C4-2B (cell line): ENCODE results near the gene RTEL1.

Experiments used
- ZFX ChIP-seq: fragments of 450-650 bp; IDR thresholded peaks from 2 replicates; pipeline ENCODE4 v1.6.1; 2017
- TF ChIP-seq, protein P1 (sequence below): fragments of 450-650 bp; conservative IDR thresholded peaks from 2 replicates; pipeline ENCODE4 v1.5.1; 2017; ENCODE audit warnings: mild to moderate bottlenecking

DNA sequence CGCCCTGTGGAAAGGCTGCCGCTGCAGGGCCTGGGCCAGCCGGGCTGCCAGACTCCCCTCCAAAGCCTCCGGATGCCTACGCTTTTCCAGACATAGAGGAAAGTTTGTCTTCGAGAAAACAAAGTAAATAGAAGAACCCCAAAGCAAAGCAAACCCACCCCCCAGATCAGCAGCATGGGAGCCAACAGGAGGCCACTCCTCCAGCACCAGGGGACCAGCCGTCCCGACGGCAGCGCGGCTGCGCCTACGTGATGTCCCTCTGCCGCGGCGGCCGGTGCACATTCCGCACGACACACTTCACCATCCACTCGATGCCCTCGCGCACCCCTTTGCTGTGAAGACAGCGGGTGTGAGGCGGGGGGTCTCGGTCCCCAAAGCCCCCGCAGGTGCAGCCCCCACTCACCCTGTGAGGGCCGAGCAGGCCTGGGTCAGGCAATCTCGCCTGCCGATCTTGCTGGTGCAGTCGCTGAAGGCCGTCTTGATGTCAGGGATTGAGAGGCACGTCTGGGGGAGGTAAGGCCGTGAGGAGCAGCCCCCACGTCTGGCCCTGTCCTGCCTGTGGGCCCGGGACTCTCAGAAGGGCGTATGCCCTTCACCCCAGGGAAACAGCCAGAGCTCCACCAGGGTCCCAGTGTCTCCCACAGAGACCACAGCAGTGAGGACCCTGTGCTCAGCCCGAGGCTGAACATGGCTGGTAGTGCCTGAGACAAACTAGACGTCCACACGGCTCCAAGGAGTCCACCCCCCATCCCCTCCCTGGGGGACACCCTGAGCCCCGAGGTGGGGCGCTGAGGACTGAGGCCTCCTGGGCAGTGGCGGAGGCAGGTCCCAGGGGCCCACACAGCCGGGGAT, 42.3 kb downstream of the RTEL1 start:
- TF ChIP-seq, protein P1, sequence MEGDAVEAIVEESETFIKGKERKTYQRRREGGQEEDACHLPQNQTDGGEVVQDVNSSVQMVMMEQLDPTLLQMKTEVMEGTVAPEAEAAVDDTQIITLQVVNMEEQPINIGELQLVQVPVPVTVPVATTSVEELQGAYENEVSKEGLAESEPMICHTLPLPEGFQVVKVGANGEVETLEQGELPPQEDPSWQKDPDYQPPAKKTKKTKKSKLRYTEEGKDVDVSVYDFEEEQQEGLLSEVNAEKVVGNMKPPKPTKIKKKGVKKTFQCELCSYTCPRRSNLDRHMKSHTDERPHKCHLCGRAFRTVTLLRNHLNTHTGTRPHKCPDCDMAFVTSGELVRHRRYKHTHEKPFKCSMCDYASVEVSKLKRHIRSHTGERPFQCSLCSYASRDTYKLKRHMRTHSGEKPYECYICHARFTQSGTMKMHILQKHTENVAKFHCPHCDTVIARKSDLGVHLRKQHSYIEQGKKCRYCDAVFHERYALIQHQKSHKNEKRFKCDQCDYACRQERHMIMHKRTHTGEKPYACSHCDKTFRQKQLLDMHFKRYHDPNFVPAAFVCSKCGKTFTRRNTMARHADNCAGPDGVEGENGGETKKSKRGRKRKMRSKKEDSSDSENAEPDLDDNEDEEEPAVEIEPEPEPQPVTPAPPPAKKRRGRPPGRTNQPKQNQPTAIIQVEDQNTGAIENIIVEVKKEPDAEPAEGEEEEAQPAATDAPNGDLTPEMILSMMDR: no peak
- TF ChIP-seq ZFX: no peak
